GM12878 (cell line): Measurements from ENCODE around the gene CASTOR1. TPM values are rescaled to one million over a fixed set of nuclear protein-coding genes. Genes with fewer than 3 reads are reported as not detected.

Source experiments
- ATAC-seq: fragments of 200-7000 bp; cut with Tn5 transposase; 3 replicates; pipeline ENCODE4 v1.9.1; 2020; ENCODE audit warnings: mild to moderate bottlenecking, moderate library complexity
- BruUV-seq: library from RNA; stranded (reverse); fragments of 400-500 nt; replicated peaks from 2 replicates; lab custom pipeline; 2021; lab: Mats Ljungman, UMichigan
- CTCF ChIA-PET: fragments of 300-600 bp; sonication (Branson Sonifier 250); formaldehyde crosslinking; extraction: SDS; loops from one replicate; lab custom pipeline; 2021; ENCODE audit warnings: inconsistent platforms; lab: Yijun Ruan, JAX
- POLR2A ChIA-PET: fragments of 350-600 bp; formaldehyde crosslinking; extraction: SDS; loops from one replicate; lab custom pipeline; 2021; ENCODE audit warnings: inconsistent platforms; lab: Charles Lee
- RAD21 ChIA-PET: fragments of 300-600 bp; sonication (Branson Sonifier 250); formaldehyde crosslinking; loops from one replicate; lab custom pipeline; 2023; ENCODE audit warnings: antibody characterized with exemption; ENCODE audit not compliant: unreplicated experiment; lab: Charles Lee
- SMC1A ChIA-PET: fragments of 300-600 bp; sonication (Branson Sonifier 250); formaldehyde crosslinking; loops from one replicate; lab custom pipeline; 2023; ENCODE audit not compliant: unreplicated experiment, uncharacterized antibody; lab: Charles Lee
- DNase-seq: peaks from one replicate; pipeline ENCODE4 v3.0.0-alpha.2; 2011; ENCODE audit warnings: low read depth, low spot score
- FAIRE-seq: peaks from 3 replicates; lab custom pipeline; 2011; peaks lifted over from hg19 to GRCh38; lab: Jason Lieb, UNC
- H2AFZ ChIP-seq: 2 replicates; pipeline ENCODE4 v1.6.0; 2011; ENCODE audit warnings: low read depth, low read length, control low read depth; ENCODE audit not compliant: control insufficient read depth
- H3K27ac ChIP-seq: 2 replicates; pipeline ENCODE4 v1.5.1; 2011; ENCODE audit warnings: control low read depth; ENCODE audit not compliant: control insufficient read depth, insufficient read depth
- H3K27me3 ChIP-seq, 2 experiments: replicated peaks in 1 of 2; 2 replicates each; pipeline versions ENCODE4 v1.6.0 to v1.6.1; 2011; ENCODE audit warnings: low read length in 1 of 2; ENCODE audit not compliant: control insufficient read depth in 2 of 2, insufficient read depth in 2 of 2
- H3K36me3 ChIP-seq, 2 experiments: 2 replicates each; pipeline ENCODE4 v1.5.1; 2011; ENCODE audit warnings: low read length in 1 of 2; ENCODE audit not compliant: control insufficient read depth in 2 of 2, insufficient read depth in 2 of 2
- H3K4me1 ChIP-seq: 2 replicates; pipeline ENCODE4 v1.6.1; 2011; ENCODE audit warnings: mild to moderate bottlenecking, low read length, moderate library complexity, mixed read lengths; ENCODE audit not compliant: control insufficient read depth, insufficient read depth
- H3K4me2 ChIP-seq: 2 replicates; pipeline ENCODE4 v1.6.0; 2011; ENCODE audit warnings: control low read depth; ENCODE audit not compliant: control insufficient read depth, insufficient read depth
- H3K4me3 ChIP-seq: fragments of 200-600 bp; sonication (generic); 2 replicates; pipeline ENCODE4 v1.5.1; 2016
- H3K79me2 ChIP-seq: 2 replicates; pipeline ENCODE4 v1.6.0; 2011; ENCODE audit warnings: low read length; ENCODE audit not compliant: control insufficient read depth, insufficient read depth
- H3K9ac ChIP-seq: 2 replicates; pipeline ENCODE4 v1.8.0; 2011; ENCODE audit warnings: low read length, control low read depth, mixed read lengths; ENCODE audit not compliant: control insufficient read depth, insufficient read depth
- H3K9me3 ChIP-seq: replicated peaks from 3 replicates; pipeline ENCODE4 v1.5.1; 2011; ENCODE audit warnings: mild to moderate bottlenecking, low read length; ENCODE audit not compliant: control insufficient read depth, insufficient read depth
- H4K20me1 ChIP-seq: 2 replicates; pipeline ENCODE4 v1.6.0; 2011; ENCODE audit not compliant: control insufficient read depth, insufficient read depth
- HCFC1 ChIP-seq: fragments of 150-350 bp; IDR thresholded peaks from 2 replicates; pipeline ENCODE4 v1.6.1; 2014; ENCODE audit warnings: low read length
- IRF4 ChIP-seq: IDR thresholded peaks from 2 replicates; pipeline ENCODE4 v1.6.1; 2011; ENCODE audit warnings: low read depth, low read length
- MEF2B ChIP-seq: fragments of 450-650 bp; IDR thresholded peaks from 2 replicates; pipeline ENCODE4 v1.6.1; 2018; ENCODE audit warnings: mild to moderate bottlenecking, moderate library complexity; ENCODE audit not compliant: partially characterized antibody, poor library complexity, severe bottlenecking
- MTA2 ChIP-seq: fragments of 450-650 bp; IDR thresholded peaks from 2 replicates; pipeline ENCODE4 v1.6.1; 2016; ENCODE audit warnings: low read depth, mild to moderate bottlenecking, moderate library complexity
- NFIC ChIP-seq: IDR thresholded peaks from 2 replicates; pipeline ENCODE4 v1.6.1; 2012; ENCODE audit warnings: low read depth, mild to moderate bottlenecking, inconsistent platforms, low read length, moderate library complexity
- NFYA ChIP-seq: IDR thresholded peaks from 2 replicates; pipeline ENCODE4 v1.6.1; 2011; ENCODE audit warnings: low read depth, mild to moderate bottlenecking, low read length, improper control_type of control experiment, borderline replicate concordance
- PAX8 ChIP-seq: fragments of 450-650 bp; IDR thresholded peaks from 2 replicates; pipeline ENCODE4 v1.6.1; 2017; ENCODE audit warnings: mild to moderate bottlenecking, moderate library complexity
- PML ChIP-seq: IDR thresholded peaks from 2 replicates; pipeline ENCODE4 v1.6.1; 2012; ENCODE audit warnings: low read length, inconsistent platforms
- RFX5 ChIP-seq: IDR thresholded peaks from 2 replicates; pipeline ENCODE4 v1.6.1; 2011; ENCODE audit warnings: low read depth, low read length, improper control_type of control experiment
- RUNX3 ChIP-seq: IDR thresholded peaks from 2 replicates; pipeline ENCODE4 v1.6.1; 2012; ENCODE audit warnings: low read length, inconsistent platforms
- SUZ12 ChIP-seq: fragments of 200-600 bp; sonication (generic); IDR thresholded peaks from one replicate; pipeline ENCODE4 v1.6.1; 2018; ENCODE audit warnings: antibody characterized with exemption, mild to moderate bottlenecking; ENCODE audit not compliant: unreplicated experiment
- TCF12 ChIP-seq: IDR thresholded peaks from 2 replicates; pipeline ENCODE4 v1.6.1; 2011; ENCODE audit warnings: low read depth, mild to moderate bottlenecking, low read length
- ZNF217 ChIP-seq: fragments of 450-650 bp; IDR thresholded peaks from 2 replicates; pipeline ENCODE4 v1.6.1; 2017; ENCODE audit warnings: antibody characterized with exemption, mild to moderate bottlenecking
- ZNF384 ChIP-seq: IDR thresholded peaks from 2 replicates; pipeline ENCODE4 v1.6.1; 2012; ENCODE audit warnings: low read depth, mild to moderate bottlenecking, low read length, improper control_type of control experiment, borderline replicate concordance
- WGBS: methylation state at CpG from one replicate; pipeline ENCODE4 v1.1.6; 2016; ENCODE audit warnings: low lambda C conversion rate; ENCODE audit not compliant: insufficient replicate concordance, insufficient coverage; ENCODE audit errors: missing lambda C conversion rate; 5-methylcytosine and 5-hydroxymethylcytosine counted together
- in situ Hi-C: fragments of 300-500 bp; cut with MboI; formaldehyde crosslinking; loops from 9 replicates; pipeline ENCODE4 v1.14.3; 2018; ENCODE audit warnings: mixed read lengths
- intact Hi-C: fragments of 100-400 bp; cut with micrococcal nuclease; formaldehyde crosslinking; loops from one replicate; pipeline ENCODE4 v1.14.2; 2022; ENCODE audit not compliant: unreplicated experiment
- polyA plus RNA-seq, 11 experiments: library from polyadenylated mRNA; depleted of rRNA in 4 of 11; unstranded in 6 of 11; stranded (reverse) in 5 of 11; fragments of >200 nt; fragmentation: Nextera tagmentation in 4 of 11; fragmentation: Illumina TruSeq in 1 of 11; extraction: Ambion mirVana in 4 of 11; extraction: Trizol in 1 of 11; gene quantifications; 1 replicate in 1 of 11; 2 replicates in 10 of 11; pipeline versions ENCODE4 v1.2.1 to v1.2.3, GENCODE V29; 2011 to 2016; ENCODE audit warnings: inconsistent platforms in 2 of 11, missing spikeins in 2 of 11, low read depth in 1 of 11
- total RNA-seq, 4 experiments: library from RNA; depleted of rRNA in 3 of 4; stranded (reverse); fragments of >200 nt in 3 of 4; fragmentation: Illumina TruSeq in 1 of 4; extraction: Trizol in 1 of 4; gene quantifications; 2 replicates each; pipeline versions ENCODE4 v1.2.1 to v1.2.3, GENCODE V29; 2013 to 2021
- TF ChIP-seq, protein P1 (sequence below): fragments of 450-650 bp; formaldehyde crosslinking; IDR thresholded peaks from 2 replicates; pipeline ENCODE4 v1.5.0; 2022; ENCODE audit warnings: mild to moderate bottlenecking, missing genetic modification characterization

CASTOR1 gene
- total and polyA plus RNA-seq, 10 of the 15 experiments (the other 5 are each of a cell fraction or from before 2014, with no cell fraction given) = 0.31 to 9.1 (median 3.3) TPM

DNA sequence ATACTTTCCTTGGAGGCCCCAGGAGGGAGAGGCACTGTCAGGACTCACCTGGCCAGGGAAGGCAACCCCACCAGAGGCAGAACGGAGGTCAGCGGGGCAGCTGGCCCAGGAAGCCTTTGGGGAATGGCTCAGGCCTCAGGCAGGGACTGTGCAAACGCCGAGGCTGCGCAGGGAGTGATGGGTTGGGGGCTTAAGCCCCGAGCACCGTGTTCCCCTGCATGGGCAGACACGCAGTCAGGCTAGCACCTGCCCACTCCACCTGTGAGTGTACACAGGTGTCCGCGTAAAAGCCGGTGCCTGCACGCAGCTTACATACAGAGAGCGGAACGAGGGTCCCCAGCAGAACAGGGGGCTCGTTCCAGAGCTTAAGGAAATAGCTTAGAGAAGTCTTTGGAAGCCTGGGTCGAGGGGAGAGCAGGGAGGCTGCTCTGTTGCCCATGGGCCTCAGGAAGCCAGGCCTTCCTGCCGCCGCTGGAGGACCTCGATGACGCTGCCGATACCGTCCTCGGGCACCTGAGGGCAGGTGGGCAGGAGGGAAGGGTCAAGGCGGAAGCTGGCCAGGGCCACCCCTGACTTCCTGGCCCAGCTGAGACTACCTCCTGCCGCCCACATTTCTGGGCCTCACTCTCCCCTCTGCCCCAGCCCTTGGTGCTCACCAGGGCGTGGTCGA lies 4.0 kb downstream of the CASTOR1 start:
- no peak for ATAC-seq
- SMC1A ChIA-PET = interaction anchor here (0.7 to 5.6 kb wide), 3 partner anchors 101 to 178 kb away, joined by 3 to 201 read pairs (median 41); partner anchors contain the start of gene RNF215

More for the DNA sequence above, 4.0 kb downstream of the CASTOR1 start:
- intact Hi-C loops = loop anchor here (10.0 kb wide), 1 partner anchor 199 kb away; no protein-coding TSS in a partner anchor
- H4K20me1 ChIP-seq = no peaks in the 10 kb centered on the region
- TF ChIP-seq HCFC1 = no peak
- TF ChIP-seq, protein P1, sequence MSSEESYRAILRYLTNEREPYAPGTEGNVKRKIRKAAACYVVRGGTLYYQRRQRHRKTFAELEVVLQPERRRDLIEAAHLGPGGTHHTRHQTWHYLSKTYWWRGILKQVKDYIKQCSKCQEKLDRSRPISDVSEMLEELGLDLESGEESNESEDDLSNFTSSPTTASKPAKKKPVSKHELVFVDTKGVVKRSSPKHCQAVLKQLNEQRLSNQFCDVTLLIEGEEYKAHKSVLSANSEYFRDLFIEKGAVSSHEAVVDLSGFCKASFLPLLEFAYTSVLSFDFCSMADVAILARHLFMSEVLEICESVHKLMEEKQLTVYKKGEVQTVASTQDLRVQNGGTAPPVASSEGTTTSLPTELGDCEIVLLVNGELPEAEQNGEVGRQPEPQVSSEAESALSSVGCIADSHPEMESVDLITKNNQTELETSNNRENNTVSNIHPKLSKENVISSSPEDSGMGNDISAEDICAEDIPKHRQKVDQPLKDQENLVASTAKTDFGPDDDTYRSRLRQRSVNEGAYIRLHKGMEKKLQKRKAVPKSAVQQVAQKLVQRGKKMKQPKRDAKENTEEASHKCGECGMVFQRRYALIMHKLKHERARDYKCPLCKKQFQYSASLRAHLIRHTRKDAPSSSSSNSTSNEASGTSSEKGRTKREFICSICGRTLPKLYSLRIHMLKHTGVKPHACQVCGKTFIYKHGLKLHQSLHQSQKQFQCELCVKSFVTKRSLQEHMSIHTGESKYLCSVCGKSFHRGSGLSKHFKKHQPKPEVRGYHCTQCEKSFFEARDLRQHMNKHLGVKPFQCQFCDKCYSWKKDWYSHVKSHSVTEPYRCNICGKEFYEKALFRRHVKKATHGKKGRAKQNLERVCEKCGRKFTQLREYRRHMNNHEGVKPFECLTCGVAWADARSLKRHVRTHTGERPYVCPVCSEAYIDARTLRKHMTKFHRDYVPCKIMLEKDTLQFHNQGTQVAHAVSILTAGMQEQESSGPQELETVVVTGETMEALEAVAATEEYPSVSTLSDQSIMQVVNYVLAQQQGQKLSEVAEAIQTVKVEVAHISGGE (CRISPR knock-in tag) = no peak
- no peak for TF ChIP-seq ZNF384
- no peak for TF ChIP-seq NFIC
- no peak for TF ChIP-seq PML
- TF ChIP-seq NFYA = no peak
- TF ChIP-seq ZNF217 = no peak
- no peak for TF ChIP-seq MEF2B
- TF ChIP-seq SUZ12 = no peak
- no peak for TF ChIP-seq PAX8
- no peak for TF ChIP-seq TCF12
- no peak for TF ChIP-seq RFX5
- no peak for TF ChIP-seq MTA2
- no peak for TF ChIP-seq IRF4
- no peak for TF ChIP-seq RUNX3
- TF ChIP-seq, all 136 proteins: peak for 0
- Histone ChIP-seq H3K9me3 (no peaks in the 10 kb centered on the region), H3K27ac (no peak overlapping the region), H3K36me3 (no peaks in the 10 kb centered on the region), H3K9ac (no peak overlapping the region), H3K4me2 (no peak overlapping the region), H3K79me2 (no peaks in the 10 kb centered on the region), H3K4me1 (peaks cover 15% of the 10 kb centered on the region), H2AFZ (no peak overlapping the region), H3K27me3 (no peaks in the 10 kb centered on the region; a peak in 1 of 4 replicates), H3K4me3 (no peak overlapping the region)
- BruUV-seq = no TSS peak
- 67% methylated on average over 25 of the region's 27 CpGs for WGBS
- CTCF ChIA-PET = interaction anchor here (0.7 to 10.5 kb wide), 8 partner anchors 18 to 279 kb away, joined by 3 to 436 read pairs (median 14); partner anchors contain the start of genes OSM and RNF215
- DNase-seq (no peak), FAIRE-seq (no peak)
- POLR2A ChIA-PET = no interaction called here
- in situ Hi-C loops = loop anchor here (5.0 kb wide), 1 partner anchor 102 kb away; the partner anchor contains the start of gene RNF215
- RAD21 ChIA-PET = interaction anchor here (0.6 to 1.5 kb wide), 6 partner anchors 22 to 177 kb away, joined by 3 to 5 read pairs (median 3); no protein-coding TSS in a partner anchor
